ENCODE results near the gene MLF2. TPM values are rescaled to one million over a fixed set of nuclear protein-coding genes. Genes with fewer than 3 reads are reported as not detected.

The MLF2 gene
- total RNA-seq, 1 experiment from 2014 or later = 244 TPM

DNA sequence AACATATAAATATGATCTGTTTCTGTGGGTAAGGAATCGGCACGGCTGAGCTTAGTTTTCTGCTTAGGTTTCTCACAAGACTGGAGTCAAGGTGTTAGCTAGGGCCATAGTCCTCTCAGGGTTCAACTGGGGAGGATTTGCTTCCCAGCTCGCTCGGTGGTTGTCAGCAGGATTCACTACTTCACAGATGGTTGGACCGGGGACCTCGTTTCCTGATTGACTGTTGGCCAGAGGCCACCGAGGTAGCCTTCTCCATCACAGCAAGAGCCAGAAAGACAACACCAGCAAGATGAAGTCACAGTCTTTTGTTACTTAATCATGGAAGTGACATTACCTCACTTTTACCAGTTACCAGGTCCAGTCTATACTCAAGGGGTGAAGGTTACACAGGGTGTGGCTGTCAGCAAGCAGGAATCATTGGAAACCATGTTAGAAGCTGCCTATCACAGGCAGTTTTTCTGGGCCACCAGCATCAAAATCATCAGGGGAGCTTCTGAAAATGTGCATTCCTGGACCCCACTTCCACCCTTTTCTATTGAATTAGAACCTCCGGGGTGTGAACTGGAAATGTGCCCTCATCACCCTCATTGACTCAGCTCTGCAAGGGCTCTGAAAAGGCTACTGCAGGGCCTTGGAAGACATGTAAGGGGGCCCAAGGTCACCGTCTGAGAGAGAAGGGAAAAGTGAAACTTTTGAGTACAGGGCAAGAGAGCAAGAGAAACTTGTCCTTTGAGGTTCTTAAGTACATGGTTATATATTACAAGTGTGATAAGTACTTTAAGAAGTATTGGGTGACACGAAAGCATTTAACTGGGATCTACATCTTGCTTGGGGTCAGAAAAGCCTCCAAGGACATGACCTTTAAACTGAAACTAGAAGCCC lies 18.2 kb downstream of the MLF2 start:
- Histone ChIP-seq H3K4me1 (ENCODE audit: insufficient read depth, low read length) (no peaks in the 10 kb centered on the region), H2BK12ac (ENCODE audit: insufficient read length, low read depth, low read length) (no peak overlapping the region), H3K23ac (ENCODE audit: insufficient read length, low read depth, low read length) (no peak overlapping the region), H3K4me2 (ENCODE audit: insufficient read depth, insufficient read length, low read length) (no peak overlapping the region), H2BK120ac (ENCODE audit: low read depth, low read length, poor library complexity, severe bottlenecking) (no peak overlapping the region), H3K27ac (ENCODE audit: insufficient read length, low read depth, low read length) (no peak overlapping the region), H3K9me3 (ENCODE audit: control insufficient read depth, low read depth, low read length) (no peaks in the 10 kb centered on the region), H2AK5ac (ENCODE audit: insufficient read length, low read length) (no peak overlapping the region), H4K20me1 (ENCODE audit: control insufficient read depth, insufficient read depth, insufficient read length) (no peaks in the 10 kb centered on the region), H3K79me1 (ENCODE audit: insufficient read depth, low read depth, low read length, poor library complexity, severe bottlenecking) (no peaks in the 10 kb centered on the region), H3K79me2 (ENCODE audit: insufficient read depth, low read length) (no peaks in the 10 kb centered on the region), H4K91ac (ENCODE audit: insufficient read length, low read depth, low read length) (no peak overlapping the region), H4K8ac (replicated peaks; ENCODE audit: insufficient read length, low read depth, low read length) (no peak overlapping the region), H3K14ac (ENCODE audit: insufficient read depth, low read length) (no peak overlapping the region), H3K4ac (ENCODE audit: low read depth, low read length) (no peak overlapping the region), H3K9ac (ENCODE audit: extremely low read depth, insufficient read length, low read length) (no peak overlapping the region), H3K27me3 (ENCODE audit: insufficient read depth, low read length) (no peaks in the 10 kb centered on the region), H2BK20ac (ENCODE audit: low read depth, low read length, poor library complexity, severe bottlenecking) (no peak overlapping the region), H3K18ac (ENCODE audit: insufficient read length, low read depth, low read length) (no peak overlapping the region), H4K5ac (ENCODE audit: insufficient read length, low read depth, low read length) (no peak overlapping the region), H2AFZ (ENCODE audit: low read length) (no peak overlapping the region), H3K56ac (ENCODE audit: insufficient read length, low read depth, low read length) (no peak overlapping the region), H2BK5ac (ENCODE audit: insufficient read length, low read length) (no peak overlapping the region), H3T11ph (ENCODE audit: low read length) (no peak overlapping the region), H2BK15ac (ENCODE audit: low read depth, low read length) (no peak overlapping the region), H3K23me2 (ENCODE audit: insufficient read length, low read depth, low read length, poor library complexity, severe bottlenecking) (no peaks in the 10 kb centered on the region)
- no peak for TF ChIP-seq CTCF (conservative IDR thresholded peaks at IDR 0.05)
- DNase-seq = no peak
- no CpG with 5 or more reads among the region's 10 CpGs for WGBS (ENCODE audit: extremely low coverage, insufficient read length, low lambda C conversion rate)
- peaks cover 4 to 7% of the 10 kb centered on the region in 2 experiments; a peak in 3 of 4 replicates for H3K4me1 Mint-ChIP-seq
- no peak overlapping the region; a peak in 1 of 7 replicates for H3K27ac Mint-ChIP-seq
- H3K36me3 Mint-ChIP-seq (ENCODE audit: insufficient read depth in 1 of 3, low read depth in 3 of 3) = peaks cover 14 to 18% (median 16%) of the 10 kb centered on the region in 3 experiments
- H3K27me3 Mint-ChIP-seq (ENCODE audit: low read depth) = no peaks in the 10 kb centered on the region
- no peaks in the 10 kb centered on the region for H3K9me3 Mint-ChIP-seq
- no peak overlapping the region; a peak in 1 of 5 replicates for H3K4me3 Mint-ChIP-seq

Data from H9 (cell line).